GM21515 (cell line): ENCODE data around the gene PRF1.

Experiments
- ATAC-seq: cut with Tn5 transposase; IDR thresholded peaks from one replicate; pipeline ENCODE4 v1.9.1; 2021; ENCODE audit not compliant: unreplicated experiment

PRF1 gene

DNA sequence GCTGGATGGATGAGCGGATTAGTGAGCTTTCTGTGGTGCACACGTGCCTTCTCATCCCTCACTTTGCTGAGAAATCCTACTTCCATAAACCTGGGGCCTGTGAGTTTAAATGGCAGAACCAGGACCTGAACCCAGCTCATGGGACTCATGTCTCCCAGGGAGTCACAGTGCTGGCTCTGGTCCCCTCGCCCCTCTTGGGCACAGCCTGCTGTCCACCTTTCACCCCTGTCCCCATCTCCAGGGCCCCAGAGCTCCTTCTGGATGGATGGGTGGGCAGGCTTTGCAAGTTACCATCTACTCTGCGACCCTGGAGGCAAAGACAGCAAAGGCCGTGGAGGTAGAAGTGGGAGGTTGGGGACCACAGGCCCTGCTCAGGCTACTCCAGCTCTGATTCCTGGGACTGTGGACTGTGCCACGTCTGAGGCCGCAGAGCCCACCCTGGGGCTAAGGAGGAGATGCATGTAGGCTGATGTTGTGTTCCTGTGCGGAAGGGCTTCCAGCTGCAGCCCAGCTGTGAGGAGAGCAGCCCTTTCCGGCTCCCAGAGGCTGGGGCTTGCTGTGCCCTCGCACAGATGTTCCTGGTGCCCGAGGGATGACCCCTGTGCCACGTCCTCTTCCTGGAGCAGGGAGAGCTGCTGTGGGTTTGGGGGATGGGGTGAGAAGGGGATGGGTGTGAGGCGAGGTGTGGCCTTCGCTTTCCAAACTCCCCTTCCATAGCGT, 40.3 kb downstream of the PRF1 start:
- no peak for ATAC-seq

DNA sequence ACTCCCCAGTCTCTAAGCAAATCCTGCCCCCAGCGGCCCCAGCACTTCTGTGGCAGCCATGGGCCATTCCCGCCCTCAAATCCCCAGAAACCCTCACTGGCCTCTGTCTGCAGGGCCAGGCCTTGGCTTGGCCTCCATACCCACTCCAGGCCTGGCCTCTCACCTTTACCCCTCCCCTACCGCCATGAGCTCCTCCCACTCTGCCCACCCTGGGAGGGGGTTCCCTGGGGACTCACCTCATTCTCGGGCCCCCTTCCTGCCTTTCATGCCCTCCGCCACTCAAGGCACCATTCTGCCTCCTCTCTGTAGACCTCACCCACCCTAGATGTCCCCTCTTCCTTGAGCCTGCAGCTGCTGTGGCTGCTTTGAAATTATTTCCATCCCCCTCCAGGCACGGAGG, 41.0 kb downstream of the PRF1 start:
- ATAC-seq, result no peak

DNA sequence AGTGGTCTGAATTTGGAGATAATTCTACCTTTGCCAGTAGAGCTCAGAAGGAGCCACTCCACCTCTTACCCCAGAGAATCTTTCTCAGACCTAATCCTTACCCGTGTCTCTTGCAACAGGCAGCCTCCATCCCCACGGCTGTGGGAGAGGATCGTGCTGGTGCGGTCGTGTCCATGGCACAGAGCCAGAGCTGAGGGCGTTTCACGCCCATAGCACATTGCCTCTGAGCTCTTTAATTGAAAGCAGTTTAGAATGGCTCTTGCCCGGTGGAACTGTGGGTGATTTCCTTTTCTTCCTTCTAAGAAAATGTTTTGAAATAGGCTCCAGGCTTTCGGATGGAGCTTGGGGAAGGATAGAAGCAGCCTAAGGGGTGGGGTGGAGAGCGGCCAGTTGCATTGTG, 41.5 kb downstream of the PRF1 start:
- no peak for ATAC-seq

DNA sequence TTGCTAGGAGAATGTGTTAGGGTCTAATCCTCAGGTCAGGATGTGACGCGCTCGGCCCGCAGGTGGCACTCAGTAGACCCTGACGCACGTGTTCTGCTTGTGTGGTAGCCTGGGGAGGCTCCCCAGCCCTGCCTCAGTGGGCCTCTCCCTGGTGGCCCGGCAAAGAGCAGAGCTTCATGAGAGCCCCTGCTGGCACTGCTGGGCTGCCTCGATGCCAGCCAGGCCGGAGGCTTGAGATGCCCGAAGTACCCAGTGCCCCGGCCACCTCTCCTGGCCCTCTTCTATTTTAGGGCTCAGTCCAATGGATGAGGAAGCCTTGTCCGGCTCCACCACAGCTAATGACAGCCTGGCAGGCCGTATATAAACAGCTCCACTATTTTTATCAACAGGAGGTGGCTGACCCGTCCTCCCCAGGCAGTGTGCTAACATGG, 42.0 kb downstream of the PRF1 start:
- ATAC-seq, result no peak

DNA sequence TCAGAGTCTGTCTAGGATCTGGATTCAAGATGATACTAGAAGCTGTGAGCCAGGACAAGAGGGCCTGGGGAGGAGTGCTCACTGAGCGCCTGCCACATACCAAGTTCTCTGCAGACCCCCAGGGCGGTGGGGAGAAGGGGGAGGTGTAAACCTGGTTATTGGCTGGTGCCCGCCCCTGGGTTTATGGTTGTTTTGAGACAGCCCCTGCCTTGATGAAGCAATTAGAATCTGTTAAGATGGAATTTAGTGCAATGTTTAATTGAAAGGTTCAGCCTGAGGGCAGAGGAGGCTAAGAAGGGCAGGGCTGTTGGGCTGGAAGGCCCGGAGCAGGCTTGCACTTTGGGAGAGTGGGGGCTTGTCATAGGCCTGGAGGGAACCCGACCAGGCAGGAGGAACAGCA, 42.7 kb downstream of the PRF1 start:
- ATAC-seq, result no peak

DNA sequence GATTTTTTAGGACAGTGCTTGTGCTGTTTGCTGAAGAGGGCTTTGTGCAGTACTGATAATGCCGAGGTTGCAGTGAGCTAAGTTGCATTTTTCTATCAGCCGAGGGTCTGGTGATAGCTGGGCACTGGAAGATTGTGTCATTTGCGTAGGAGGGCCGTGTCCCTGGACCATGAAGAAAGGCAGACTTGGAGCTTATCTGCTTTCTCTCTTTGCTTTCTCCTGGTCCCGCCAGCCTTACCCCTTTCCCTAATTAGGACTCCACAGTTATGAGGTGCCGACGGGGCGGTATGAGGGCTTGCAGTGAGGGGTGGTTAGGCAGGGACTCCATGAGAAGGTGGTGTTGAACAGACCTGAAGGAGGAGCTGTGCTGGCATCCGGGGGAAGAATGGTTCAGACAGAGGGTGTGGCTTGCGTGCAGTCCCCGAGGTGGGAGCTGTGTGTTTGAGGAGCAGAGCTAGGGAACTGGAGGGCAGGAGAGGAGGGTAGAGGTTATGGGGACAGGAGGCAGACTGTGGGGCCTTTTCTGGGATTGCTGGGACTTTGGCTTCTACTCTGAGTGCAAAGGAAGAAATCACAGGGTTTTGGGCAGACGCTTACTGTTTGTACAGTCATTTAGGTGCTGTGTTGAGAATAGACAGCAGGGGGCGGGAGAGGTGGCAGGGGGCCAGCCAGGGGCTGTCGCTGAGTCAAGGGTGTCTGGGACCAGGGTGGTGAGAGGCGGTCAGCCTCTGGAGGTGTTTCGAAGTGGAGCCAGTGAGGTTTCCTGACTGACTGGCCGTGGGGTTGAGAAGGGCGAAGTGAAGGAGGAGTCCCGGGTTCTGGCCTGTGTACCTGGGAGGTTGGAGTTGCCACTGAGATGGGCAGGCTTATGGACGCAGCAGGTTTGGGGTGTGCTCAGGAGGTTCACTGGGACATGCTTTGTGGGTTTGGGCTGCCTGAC, 43.4 kb downstream of the PRF1 start:
- peak; percentile 58 for ATAC-seq

DNA sequence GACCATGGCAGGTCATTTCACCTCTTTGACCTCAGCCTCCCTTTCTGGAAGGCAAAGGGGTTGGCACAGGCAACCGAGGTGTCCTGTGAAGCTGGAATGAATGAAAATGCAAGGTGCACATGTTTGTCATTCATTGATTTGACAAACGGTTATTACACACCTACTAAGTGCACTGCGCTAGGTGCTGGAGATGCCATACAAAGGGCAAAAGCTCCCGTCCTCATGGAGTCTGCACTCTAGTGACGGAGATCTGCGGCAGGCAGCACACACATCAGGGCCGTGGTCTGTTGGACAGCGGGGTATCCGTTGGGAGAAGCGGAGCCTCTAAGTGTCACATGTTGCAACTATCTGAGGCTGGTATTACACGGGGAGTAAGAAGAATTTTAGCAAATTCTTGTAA, 44.2 kb downstream of the PRF1 start:
- ATAC-seq, result no peak

DNA sequence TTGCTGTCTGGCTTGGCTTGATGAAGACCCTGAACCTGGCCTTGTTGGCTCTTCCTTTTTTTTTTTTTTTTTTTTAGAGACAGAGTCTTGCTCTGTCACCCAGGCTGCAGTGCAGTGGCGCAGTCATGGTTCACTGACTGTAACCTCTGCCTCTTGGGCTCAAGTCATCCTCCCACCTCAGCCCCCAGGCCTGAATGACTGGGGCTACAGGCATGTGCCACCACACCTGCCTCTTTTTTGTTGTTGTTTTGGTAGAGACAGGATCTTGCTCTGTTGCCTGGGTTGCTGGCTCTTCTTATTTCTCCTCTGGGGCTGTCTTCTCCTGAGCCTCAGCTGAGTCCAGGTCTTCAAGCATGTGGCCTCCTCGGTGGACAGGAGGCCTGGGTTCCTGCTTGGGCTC, 44.7 kb downstream of the PRF1 start:
- ATAC-seq, result no peak

DNA sequence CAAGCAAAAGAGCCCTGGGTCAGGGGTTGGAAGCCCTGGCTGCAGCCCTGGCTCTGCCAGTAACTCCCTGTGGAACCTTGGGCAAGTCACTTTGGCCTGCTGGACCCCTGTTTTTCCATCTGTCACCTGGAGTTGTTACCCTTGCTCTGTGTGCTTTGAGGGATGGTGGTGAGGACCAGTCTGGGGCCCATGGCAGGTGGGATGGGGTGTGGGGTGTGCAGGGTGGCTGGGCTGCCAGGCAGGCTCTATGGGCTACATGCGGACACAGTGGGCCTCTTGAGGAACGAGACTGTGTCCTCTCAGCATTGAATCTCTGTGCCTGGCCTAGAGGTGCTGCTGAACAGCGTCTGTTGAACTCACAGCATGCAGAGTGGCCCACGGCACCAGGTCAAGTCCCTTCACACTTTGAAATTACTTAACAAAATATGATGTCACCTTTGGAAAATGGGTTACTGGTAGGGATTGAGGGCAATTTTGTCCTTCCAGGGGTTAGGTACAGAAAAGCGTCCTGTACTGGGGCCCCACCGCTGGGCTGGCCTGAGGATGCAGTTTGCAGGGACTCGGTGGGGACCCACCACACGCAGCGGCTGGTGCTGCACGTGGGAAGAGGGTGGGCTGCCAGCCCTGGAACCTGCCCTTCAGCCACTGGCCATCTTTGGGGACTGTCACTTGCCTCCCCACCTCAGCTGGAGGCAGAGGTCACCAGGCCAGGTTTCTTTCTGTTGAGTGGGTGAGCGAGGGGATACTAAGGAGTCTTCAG, 45.3 kb downstream of the PRF1 start:
- ATAC-seq, result no peak

DNA sequence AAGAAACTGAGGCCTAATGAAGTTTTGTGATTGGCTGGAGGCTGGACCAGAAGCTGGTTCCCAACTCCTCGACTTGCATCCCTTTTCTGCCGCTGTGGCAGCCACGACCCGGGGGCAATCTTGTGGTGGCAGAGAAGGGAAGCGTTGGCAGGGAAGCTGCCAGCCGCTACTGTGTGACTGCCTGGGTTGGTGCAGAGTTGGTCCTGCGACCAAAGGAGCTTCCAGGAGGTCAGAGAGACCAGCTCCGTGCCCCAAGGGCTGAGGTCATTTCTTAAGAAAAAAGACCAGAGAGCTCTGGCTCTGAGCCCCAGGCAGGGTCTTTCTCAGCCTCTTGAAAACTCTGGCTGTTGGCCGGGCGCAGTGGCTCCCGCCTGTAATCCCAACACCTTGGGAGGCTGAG, 47.2 kb downstream of the PRF1 start:
- ATAC-seq, result no peak

DNA sequence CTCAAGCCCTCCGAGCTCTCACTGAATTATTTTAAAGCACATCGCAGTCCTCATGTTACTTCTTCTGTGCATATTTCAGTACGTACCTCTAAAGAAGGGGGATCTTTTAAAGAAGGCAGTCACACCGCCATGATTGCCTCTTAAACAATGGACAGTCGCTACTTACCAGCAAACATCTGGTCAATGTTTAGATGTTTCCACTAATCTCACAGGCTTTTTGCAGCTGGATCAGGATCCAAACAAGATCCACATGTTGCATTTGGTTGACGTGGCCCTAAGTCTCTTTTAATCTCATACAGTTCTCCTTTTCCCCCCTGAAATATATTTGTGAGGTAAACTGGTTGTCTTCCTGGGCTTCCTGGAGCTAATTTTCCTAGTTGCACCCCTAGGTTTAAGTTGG, 50.0 kb downstream of the PRF1 start:
- no peak for ATAC-seq

DNA sequence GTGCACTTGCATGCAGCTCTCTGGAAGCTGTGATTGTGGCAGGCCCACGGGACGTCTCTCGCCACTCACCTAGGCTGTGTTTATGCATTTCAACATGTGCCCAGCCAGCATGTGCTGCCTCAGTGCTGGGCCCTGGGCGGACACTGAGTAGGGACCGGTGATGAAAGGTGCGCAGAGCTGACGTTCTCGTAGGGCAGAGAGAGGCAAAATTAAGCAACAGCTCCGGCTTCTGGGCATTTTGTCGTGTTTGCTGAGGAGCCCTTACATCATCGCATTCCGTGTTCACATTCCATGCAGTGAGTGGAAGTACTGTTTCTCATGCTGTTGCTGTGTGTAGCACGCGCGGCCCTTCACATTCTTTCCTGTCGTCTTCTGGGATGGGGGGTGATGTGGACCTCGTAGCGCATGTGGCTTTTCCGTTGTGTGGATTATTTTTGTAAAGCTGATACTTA, 50.5 kb downstream of the PRF1 start:
- ATAC-seq, result no peak

DNA sequence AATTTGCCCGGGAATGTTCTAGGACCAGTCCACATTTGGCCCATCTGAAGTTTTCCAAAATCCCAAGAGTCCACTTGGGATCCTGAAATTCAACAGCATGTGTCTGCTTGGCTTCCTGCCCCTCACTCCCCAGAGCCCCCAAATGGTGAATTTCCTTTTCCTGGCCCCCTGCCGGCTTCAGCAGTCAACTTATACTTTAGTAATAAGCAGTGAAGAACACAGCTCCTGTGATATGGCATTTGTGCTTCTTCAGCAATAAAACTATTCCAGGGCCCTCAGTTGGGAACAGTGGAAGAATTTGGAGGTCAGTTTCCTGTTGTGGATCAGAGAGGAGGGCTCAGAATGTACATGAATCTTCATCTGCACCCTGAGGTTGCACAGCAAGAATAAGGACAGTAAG, 51.1 kb downstream of the PRF1 start:
- no peak for ATAC-seq

DNA sequence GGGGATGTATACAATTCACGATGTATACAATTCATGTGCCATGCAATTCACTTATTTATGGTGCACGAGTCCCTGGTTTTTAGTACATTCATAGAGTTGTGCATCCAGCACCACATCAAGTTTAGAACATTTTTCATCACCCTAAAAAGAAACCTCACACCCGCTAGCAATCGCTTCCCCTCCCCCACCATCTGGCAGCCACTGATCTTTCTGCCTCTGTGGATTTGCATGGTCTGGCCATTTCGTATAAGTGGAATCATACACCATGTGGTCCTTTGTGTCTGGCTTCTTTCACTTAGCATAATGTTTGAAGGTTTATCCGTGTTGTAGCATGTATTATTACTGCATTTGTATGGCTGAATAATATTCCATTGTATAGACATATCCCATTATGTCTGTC, 52.1 kb downstream of the PRF1 start:
- no peak for ATAC-seq

DNA sequence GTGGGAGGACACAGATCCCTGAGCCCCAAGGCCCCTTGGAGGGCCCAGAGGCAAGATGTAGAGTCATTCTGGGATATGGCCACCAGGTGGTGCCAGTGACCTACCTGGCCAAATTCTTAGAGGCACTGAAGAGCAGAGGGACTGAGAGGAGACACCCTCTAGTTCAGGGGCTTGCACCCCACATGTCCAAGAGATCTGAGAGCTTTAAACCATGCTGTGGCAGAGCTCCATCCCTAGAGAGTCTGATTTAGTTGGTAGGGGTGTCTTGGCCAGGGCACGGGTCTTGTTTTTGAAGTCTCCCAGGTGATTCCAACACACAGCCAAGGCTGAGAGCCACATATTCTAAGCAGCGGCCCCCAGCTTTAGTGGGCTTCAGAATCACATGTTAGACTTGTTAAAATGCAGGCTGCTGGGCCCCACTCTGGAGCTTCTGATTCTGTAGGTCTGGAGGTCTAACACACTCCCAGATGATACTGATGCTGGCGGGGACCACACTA, 52.5 kb downstream of the PRF1 start:
- no peak for ATAC-seq

DNA sequence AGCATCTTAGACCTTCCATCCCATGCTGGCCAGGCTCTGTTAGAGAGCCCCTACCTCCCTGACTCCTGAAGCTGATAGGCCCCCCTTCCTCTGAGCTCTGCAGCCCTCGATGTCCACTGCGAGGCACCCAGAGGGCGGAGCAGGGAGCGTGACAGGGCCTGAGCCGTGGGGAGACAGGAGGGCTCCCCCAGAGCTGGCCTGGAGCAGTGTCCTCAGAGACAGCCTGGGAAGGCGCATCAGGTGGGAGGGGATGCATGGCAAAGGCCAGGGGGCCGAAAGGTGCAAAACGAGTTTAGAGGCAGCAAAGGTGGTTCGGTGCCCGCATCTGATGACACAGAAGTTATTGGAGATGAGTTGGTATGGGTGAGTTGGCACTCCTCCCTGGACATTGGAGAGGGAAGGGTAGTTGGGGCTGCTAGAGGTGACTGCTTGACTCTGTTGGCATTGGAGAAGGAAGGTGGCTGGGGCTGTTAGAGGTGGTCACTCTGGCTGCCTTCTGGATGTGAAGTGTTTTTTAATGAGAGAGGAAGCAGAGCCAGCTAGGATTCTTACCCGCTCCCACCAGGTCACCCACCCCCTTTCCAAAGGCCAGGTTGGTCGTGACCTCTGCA, 53.1 kb downstream of the PRF1 start:
- ATAC-seq, result no peak
